Central memory CD4-positive, alpha-beta T cell (primary cell): ENCODE measurements around the gene KIAA2012.
A peak's percentile ranks its signal among the peaks of the same experiment; 100 is the strongest.
"Not testable (repeated sequence)": the region's sequence is repeated elsewhere in the genome, so short reads cannot be mapped to it uniquely, and the experiment has no call there.

Experiments used
- DNase-seq: peaks from one replicate; pipeline ENCODE4 v3.0.0; 2022

Gene KIAA2012

GRCh38 chr2:202203348-202203747, 130.3 kb downstream of the KIAA2012 start:
- DNase-seq: no peak

DNA sequence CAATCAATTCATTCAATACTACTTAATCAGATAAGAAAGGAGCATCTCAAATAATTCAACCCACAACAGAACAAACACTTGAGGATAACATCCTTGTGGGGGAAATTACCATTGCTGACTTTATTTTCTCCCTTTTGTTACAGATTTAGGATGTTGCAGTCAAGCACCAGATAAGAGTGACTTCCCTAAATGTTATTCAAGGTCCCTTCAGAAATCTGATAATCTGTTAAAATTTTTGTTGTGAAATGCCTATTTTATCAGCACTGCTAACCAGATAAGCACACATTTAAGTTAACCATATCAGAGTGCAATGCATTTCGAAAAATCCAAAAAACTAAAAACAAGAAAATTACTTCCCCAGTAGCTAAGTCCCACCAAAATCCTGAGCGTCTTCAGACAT, 131.8 kb downstream of the KIAA2012 start:
- no peak for DNase-seq

DNA sequence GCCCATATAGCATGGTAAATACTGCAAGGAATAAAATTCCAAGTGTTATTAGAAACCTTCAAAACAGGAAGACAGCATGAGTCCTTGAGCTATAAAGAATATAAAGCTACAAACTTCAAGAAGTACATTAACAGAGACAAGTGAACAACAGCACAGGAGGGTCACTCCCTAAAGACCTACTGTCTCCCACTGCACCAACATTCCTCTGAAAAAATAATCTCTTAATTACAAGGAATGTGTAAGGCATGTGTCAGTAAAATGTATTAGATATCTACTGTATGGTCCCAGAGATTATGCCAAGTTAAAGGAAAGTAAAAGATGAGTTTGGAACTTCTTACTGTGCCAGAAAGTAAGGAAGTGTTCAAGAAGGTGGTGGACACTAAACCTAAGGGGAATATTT, 135.5 kb downstream of the KIAA2012 start:
- DNase-seq: no peak

GRCh38 chr2:202215179-202215578, 142.1 kb downstream of the KIAA2012 start:
- DNase-seq: no peak

- no peak for DNase-seq
These were observed 148.8 kb downstream of the KIAA2012 start for GRCh38 chr2:202221873-202222272.

GRCh38 chr2:202237787-202238233, 164.8 kb downstream of the KIAA2012 start:
- no peak for DNase-seq

DNA sequence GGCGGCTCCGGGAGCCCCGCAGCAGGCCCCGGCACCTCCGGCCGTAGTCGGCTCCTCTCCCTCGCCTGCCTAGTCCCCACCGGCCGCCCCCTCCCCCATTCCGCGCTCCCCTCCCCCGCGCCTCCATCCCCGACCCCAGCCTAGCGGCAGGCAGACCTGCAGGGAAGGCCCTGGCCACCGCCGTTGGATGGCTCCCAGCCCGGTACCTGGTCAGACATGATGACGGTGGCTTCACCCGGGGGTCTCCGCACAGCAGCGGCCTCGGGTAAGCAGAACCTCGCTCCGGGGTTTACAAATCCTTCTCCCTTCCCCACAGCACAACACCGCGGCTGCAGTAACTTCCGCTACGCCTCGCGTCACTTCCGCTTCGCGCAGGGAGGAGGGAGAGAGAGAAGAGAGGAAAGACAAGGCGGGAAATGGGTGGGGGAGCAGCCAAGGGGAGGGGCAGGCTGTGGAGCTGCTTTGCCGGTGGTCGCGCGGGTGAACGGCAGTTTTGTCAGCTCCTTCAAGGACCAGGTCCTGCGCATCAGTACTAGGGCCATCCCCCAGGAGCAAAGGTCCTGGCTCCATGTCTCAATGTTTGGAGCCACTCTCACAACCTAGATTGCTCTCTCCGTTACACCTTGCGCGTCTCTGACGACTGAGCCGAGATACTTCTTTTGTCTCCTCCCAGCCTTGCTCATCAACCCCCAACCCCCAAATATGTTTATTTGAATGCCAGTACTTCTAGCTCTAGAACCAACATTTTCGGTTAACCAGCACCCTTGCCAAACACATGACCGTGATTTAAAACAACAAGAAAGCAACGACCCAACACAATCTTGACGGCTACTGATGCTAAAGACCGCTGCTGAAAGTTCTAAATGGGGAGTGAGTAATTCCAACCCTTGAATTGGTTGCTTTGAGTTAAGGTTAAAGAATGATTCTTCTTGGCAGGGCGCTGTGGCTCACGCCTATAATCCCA, 165.5 kb downstream of the KIAA2012 start, which contains the start of gene SUMO1:
SUMO1 (minus strand) TSS at position 364 of the 964 bp plus-strand sequence; CDS start at position 218, 146 bp downstream.
- DNase-seq: peak; percentile 88

GRCh38 chr2:202247710-202248109, 174.7 kb downstream of the KIAA2012 start:
- DNase-seq: not testable (repeated sequence)

DNA sequence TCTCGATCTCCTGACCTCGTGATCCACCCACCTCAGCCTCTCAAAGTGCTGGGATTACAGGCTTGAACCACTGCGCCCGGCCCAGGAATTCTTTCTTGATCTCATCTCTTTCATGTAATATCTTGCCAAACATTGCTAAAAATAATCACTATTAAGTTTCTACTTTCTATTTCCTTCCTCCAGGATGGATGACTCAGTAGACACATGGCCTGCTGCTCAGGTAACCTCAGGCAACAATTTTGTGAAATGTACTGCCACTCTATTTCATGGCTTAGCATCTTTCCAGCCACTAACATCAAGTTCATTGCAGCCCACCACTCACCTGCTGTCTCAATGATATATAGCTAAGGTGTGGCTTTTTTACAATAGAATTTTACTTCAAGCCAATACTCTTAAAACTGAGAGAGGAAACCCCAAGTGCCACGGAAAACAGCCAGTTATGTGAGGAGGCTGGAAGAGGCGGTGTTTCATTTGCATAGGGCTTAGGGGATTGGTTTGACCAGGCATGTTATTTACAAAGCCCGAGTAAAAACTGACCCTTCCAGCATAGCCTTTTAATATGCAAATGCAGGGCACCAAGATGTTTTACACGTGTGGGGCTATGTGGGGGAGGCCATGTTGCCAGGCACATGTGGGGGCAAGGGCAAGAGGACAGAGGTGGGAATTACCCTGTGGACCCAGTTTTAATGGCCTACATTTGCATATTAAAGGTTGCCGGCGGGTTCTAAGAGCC, 176.6 kb downstream of the KIAA2012 start:
- DNase-seq: no peak

GRCh38 chr2:202251494-202251893, 178.4 kb downstream of the KIAA2012 start:
- DNase-seq: no peak
